Cardiac muscle cell (in vitro differentiated cells and primary cell): Measurements from ENCODE around the gene HLA-DMA. TPM values are rescaled to one million over a fixed set of nuclear protein-coding genes. Genes with fewer than 3 reads are reported as not detected.
"Not testable (repeated sequence)": the region's sequence is repeated elsewhere in the genome, so short reads cannot be mapped to it uniquely, and the experiment has no call there.

Source experiments
- DNase-seq, 2 donors: peaks; one replicate each; pipeline versions ENCODE4 v3.0.0 to v3.0.0-alpha.2; 2010 to 2017; ENCODE audit warnings: low read depth in 1 of 2, low spot score in 1 of 2
- H3K27ac ChIP-seq: fragments of 200-600 bp; sonication (generic); 2 replicates; pipeline ENCODE4 v1.5.1; 2016
- H3K27me3 ChIP-seq: fragments of 200-600 bp; sonication (generic); 2 replicates; pipeline ENCODE4 v1.6.0; 2016; ENCODE audit warnings: control low read depth
- H3K36me3 ChIP-seq: fragments of 200-600 bp; sonication (generic); 2 replicates; pipeline ENCODE4 v1.5.1; 2016; ENCODE audit warnings: control low read depth
- H3K4me1 ChIP-seq: fragments of 200-600 bp; sonication (generic); 2 replicates; pipeline ENCODE4 v1.8.1; 2017; ENCODE audit warnings: low read depth, mild to moderate bottlenecking, mixed run types
- H3K4me3 ChIP-seq: fragments of 200-600 bp; sonication (generic); 2 replicates; pipeline ENCODE4 v1.5.1; 2016; ENCODE audit warnings: mild to moderate bottlenecking
- H3K9me3 ChIP-seq: fragments of 200-600 bp; sonication (generic); 2 replicates; pipeline ENCODE4 v1.5.1; 2017; ENCODE audit warnings: low read depth, mild to moderate bottlenecking, control low read depth
- polyA plus RNA-seq: library from polyadenylated mRNA; unstranded; fragments of >200 nt; fragmentation: Nextera tagmentation; extraction: Ambion mirVana; gene quantifications from 2 replicates; pipeline ENCODE4 v1.2.1, GENCODE V29; 2016
- total RNA-seq: library from RNA; depleted of rRNA; stranded (reverse); fragments of >200 nt; gene quantifications from 2 replicates; pipeline ENCODE4 v1.2.3, GENCODE V29; 2016
- TF ChIP-seq, protein P1 (sequence below): IDR thresholded peaks from 2 replicates; pipeline ENCODE4 v1.5.1; 2012; ENCODE audit warnings: low read depth, mild to moderate bottlenecking, low read length

Gene HLA-DMA
- total and polyA plus RNA-seq, 2 experiments from 2014 or later, result 2.9 to 3.7 TPM

GRCh38 chr6:32943864-32944649 is 8.8 kb downstream of the HLA-DMA start:
- no peak overlapping the region for H3K27ac ChIP-seq
- DNase-seq, result no peak
- H3K4me3 ChIP-seq, result no peak overlapping the region
- no peaks in the 10 kb centered on the region for H3K27me3 ChIP-seq
- no peaks in the 10 kb centered on the region for H3K36me3 ChIP-seq
- TF ChIP-seq, protein P1, sequence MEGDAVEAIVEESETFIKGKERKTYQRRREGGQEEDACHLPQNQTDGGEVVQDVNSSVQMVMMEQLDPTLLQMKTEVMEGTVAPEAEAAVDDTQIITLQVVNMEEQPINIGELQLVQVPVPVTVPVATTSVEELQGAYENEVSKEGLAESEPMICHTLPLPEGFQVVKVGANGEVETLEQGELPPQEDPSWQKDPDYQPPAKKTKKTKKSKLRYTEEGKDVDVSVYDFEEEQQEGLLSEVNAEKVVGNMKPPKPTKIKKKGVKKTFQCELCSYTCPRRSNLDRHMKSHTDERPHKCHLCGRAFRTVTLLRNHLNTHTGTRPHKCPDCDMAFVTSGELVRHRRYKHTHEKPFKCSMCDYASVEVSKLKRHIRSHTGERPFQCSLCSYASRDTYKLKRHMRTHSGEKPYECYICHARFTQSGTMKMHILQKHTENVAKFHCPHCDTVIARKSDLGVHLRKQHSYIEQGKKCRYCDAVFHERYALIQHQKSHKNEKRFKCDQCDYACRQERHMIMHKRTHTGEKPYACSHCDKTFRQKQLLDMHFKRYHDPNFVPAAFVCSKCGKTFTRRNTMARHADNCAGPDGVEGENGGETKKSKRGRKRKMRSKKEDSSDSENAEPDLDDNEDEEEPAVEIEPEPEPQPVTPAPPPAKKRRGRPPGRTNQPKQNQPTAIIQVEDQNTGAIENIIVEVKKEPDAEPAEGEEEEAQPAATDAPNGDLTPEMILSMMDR, result no peak
- no peaks in the 10 kb centered on the region for H3K9me3 ChIP-seq
- no peaks in the 10 kb centered on the region for H3K4me1 ChIP-seq

DNA sequence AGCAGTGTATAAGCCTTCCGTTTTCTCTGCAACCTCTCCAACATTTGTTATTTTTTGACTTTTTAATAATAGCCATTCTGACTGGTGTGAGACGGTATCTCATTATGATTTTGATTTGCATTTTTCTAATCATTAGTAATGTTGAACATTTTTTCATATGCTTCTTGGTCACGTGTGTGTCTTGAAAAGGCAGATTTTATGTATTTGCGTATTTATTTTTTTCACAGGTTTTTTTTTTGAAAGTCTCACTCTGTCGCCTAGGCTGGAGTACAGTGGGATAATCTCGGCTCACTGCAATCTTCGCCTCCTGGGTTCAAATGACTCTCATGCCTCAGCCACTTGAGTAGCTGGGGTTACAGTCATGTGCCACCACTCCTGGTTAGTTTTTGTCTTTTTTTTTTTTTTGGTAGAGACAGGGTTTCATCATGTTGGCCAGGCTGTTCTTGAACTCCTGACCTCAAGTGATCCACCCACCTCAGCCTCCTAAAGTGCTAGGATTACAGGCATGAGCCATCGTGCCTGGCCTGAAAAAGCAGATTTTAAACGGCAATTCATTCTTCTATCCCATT is 10.3 kb downstream of the HLA-DMA start:
- DNase-seq, H3K4me1 ChIP-seq, H3K4me3 ChIP-seq, H3K27ac ChIP-seq, H3K36me3 ChIP-seq, H3K9me3 ChIP-seq: not testable (repeated sequence)
- H3K27me3 ChIP-seq, result peaks cover 10% of the 10 kb centered on the region

DNA sequence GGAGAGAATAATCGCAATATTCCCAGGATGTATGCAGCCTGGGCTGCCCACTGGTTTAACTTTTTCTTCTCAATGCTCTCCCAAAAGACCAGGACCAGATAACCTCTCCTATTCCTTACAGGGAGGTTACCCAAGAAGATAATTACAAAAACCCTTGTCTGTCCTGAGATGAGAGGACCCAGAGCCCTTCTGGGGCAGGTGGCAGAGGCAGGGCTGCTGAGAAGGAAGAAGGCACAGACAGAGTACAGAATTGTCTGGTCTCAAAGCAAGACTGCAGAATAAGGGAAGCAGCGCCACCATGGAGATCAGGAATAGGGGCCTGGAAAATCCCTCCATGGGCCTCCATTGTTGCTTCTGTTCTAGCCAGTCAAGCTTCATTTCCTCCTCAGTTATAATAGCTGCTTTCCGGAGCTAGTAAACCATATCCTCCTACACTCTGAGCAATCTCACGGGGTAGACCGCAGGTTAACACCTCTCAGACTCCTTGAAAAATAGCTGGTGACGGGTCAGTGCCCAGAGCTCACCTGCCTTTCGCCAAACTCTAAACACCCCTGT is 11.6 kb downstream of the HLA-DMA start:
- H3K4me1 ChIP-seq, result no peaks in the 10 kb centered on the region
- TF ChIP-seq, protein P1, result no peak
- peaks cover 24% of the 10 kb centered on the region for H3K27me3 ChIP-seq
- no peaks in the 10 kb centered on the region for H3K9me3 ChIP-seq
- no peak for DNase-seq
- H3K36me3 ChIP-seq, result no peaks in the 10 kb centered on the region
- no peak overlapping the region for H3K4me3 ChIP-seq
- no peak overlapping the region for H3K27ac ChIP-seq

GRCh38 chr6:32940656-32941213 is 12.2 kb downstream of the HLA-DMA start, which contains the start of gene HLA-DMB:
Gene HLA-DMB, minus strand, starts transcription at chr6:32941028. Its CDS starts 221 bp downstream, at chr6:32940807.
- H3K9me3 ChIP-seq, result no peaks in the 10 kb centered on the region
- TF ChIP-seq, protein P1, result no peak
- DNase-seq, result peak; percentile 73 to 89
- peak within 1 kb of the TSS; percentile 15 for H3K4me3 ChIP-seq
- H3K36me3 ChIP-seq, result no peaks in the 10 kb centered on the region
- no peaks in the 10 kb centered on the region for H3K4me1 ChIP-seq
- no peak within 1 kb of the TSS for H3K27ac ChIP-seq
- peaks cover 27% of the 10 kb centered on the region for H3K27me3 ChIP-seq

- no peaks in the 10 kb centered on the region for H3K4me1 ChIP-seq
- H3K9me3 ChIP-seq, result no peaks in the 10 kb centered on the region
- H3K27me3 ChIP-seq, result peaks cover 34% of the 10 kb centered on the region
- TF ChIP-seq, protein P1, result no peak
- no peak overlapping the region for H3K4me3 ChIP-seq
- H3K36me3 ChIP-seq, result no peaks in the 10 kb centered on the region
- no peak overlapping the region for H3K27ac ChIP-seq
- no peak for DNase-seq
Measured at GRCh38 chr6:32938494-32938893, 14.4 kb downstream of the HLA-DMA start.
